SK-N-MC (cell line): ENCODE data around the gene SLC17A5.

Experiments used
- EZH2 ChIP-seq: fragments of 200-600 bp; sonication (generic); IDR thresholded peaks from one replicate; pipeline ENCODE4 v1.6.1; 2017; ENCODE audit warnings: antibody characterized with exemption
- POLR2AphosphoS5 ChIP-seq: IDR thresholded peaks from 2 replicates; pipeline ENCODE4 v1.6.1; 2012; ENCODE audit warnings: mild to moderate bottlenecking, low read depth, low read length, borderline replicate concordance

DNA sequence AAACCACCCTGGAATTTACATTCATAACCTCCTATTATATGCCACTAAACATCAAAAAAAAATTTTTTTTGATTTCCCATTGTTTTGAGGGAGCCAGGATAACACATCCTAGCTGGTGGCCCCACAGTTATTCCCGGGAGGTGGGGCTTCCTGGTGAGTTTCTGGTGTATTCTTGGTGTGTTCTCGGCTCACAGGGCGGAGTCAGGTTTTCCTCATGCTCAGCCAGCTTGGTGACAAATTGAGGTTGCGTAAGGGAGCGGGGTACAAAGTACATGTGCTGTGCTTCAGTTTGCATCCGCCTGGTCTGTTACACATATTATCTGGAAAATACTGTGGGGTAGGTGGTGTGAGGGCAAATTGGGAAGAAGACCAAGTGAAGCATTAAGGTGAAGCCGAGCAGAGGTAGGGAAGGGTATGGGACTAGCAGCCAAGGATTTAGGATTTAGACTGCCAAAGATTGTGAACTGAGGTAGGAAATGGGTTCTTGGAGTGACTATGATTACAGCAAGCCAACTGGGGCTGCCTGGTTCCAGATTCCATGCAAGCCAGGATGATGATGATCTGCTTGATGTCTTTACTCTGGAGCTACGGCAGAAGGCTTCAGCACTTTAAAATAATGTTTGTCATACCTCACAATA is 86.7 kb downstream of the SLC17A5 start:
- TF ChIP-seq EZH2 (no peak), POLR2AphosphoS5 (0 out of 2 replicates have a peak, but pooled peaks have one; percentile 28)
